Effector CD4-positive, alpha-beta T cell (primary cell): ENCODE results near the gene IRF2BPL.

Source experiments
- DNase-seq: peaks from one replicate; pipeline ENCODE4 v3.0.0-alpha.2; 2020
- total RNA-seq: gene quantifications from one replicate; lab custom pipeline; 2026; lab: John Stamatoyannopoulos, UW

IRF2BPL gene
- total RNA-seq = 232 reads per million, percentile 93 among the genes with 10 or more reads in this experiment

- peak; percentile 89 for DNase-seq
Measured at GRCh38 chr14:77028384-77029231, at the start of gene IRF2BPL. Gene IRF2BPL, minus strand, starts transcription at chr14:77028708. Its CDS starts 916 bp downstream, at chr14:77027792.

DNA sequence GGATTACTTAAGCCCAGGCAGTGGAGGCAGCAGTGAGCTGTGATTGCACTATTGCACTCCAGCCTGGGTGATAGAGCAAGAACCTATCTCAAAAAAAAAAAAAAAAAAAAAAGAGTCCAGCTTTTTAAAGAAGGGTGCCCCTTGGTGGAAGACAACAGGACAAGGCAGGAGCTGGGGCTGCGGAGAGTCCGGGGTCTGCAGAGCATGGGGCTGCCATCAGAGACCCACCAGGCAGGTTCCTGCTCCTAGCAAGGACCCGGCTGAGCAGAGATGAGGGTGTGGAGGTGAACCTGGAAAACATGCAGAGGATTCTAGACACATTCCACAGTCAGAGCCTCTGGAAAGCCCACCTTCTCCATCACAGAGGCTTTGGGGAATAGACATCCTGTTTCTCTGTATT lies 48.5 kb upstream of the IRF2BPL start:
- DNase-seq = no peak

GRCh38 chr14:77076113-77076631 lies 47.7 kb upstream of the IRF2BPL start:
- no peak for DNase-seq

DNA sequence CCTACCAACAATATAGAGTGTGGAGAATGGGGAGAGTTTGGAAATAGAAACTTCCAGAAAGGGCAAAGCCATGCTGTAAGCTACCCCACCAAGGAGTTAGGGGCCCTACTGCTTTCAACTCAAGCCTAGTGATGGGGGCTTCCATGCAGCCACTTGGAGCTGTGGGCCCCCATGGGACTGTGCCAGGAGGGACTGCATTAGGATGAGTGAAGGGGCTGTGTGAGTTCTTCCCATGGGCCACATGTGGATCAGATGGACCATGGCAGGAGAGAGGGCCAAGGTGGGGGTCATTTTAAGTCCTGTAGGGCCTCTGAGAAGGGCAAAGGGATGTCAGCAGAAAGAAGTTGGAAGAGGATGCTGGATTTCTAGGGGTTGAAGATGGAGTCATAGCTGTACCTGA lies 46.5 kb upstream of the IRF2BPL start:
- DNase-seq = no peak

GRCh38 chr14:77071938-77072388 lies 43.5 kb upstream of the IRF2BPL start:
- no peak for DNase-seq

GRCh38 chr14:77069551-77069950 lies 41.0 kb upstream of the IRF2BPL start:
- no peak for DNase-seq

GRCh38 chr14:77068517-77069200 lies 40.2 kb upstream of the IRF2BPL start:
- no peak for DNase-seq

DNA sequence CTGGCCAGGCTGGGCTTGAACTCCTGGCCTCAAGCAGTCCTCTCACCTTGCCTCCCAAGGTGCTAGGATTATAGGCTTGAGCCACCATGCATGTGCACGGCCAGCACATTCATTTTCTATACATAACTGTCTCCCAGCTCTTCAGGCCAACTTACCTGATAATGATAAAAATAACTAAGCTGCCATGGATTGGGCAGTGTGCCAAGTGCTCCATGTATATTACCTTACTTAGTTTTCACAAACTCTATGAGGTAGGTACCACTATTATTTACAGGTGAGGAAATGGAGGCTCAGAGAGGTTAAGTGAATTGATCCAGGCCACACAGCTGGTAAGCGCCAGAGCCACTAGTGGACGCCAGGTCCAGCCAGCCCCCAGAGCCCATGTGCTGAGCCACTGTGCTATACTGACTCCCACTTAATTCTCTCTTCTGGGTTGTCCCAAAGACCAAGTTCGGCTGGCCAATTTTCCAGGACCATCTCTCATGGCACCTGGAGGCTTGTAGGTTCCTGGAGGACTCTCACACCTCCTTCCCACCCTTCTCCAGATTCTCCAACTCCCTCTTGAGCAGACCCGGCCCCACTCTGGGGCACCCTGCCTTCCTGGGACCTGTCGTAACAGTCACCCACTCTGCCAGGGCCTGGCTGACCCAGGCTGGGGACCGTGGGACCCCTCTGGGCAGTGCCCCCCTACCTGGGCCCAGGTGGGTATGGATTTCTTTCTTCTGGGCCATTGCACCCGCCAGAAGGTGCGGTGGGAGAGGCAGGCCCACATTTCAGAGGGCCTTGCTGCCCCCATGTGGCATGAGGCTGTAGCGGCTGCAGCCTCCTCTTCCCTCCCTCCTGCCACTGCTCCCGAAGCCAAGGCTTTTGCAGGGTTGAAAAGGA lies 39.4 kb upstream of the IRF2BPL start:
- DNase-seq = peak; percentile 48

DNA sequence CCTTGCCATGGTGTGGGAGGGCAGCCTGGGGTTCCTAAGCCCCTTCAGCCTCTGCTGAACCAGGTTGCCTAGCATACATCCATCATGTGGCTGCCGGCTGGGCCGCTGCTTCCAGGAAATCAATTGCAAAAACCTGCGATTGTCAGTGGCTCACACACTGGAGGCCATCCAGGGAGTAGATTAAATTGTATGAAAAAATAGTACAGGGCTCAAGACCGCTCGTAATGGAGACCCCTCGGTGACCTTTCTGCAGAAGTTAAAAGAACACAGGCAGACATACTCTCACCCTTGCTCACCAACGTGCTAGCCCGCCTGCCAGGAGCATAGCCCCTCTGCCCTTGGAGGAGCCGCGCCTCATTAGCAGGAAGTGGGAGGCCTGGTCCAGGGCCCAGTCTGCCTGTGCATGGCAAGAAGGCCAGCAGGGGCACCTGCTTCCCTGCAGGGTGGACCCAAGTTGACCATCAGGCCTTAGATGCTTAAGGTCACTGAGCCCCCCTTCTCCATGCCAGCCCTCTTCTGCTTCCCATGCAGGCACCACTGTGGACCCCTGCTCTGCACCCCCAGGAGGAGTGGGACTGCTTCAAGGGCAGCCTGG lies 38.2 kb upstream of the IRF2BPL start:
- no peak for DNase-seq

DNA sequence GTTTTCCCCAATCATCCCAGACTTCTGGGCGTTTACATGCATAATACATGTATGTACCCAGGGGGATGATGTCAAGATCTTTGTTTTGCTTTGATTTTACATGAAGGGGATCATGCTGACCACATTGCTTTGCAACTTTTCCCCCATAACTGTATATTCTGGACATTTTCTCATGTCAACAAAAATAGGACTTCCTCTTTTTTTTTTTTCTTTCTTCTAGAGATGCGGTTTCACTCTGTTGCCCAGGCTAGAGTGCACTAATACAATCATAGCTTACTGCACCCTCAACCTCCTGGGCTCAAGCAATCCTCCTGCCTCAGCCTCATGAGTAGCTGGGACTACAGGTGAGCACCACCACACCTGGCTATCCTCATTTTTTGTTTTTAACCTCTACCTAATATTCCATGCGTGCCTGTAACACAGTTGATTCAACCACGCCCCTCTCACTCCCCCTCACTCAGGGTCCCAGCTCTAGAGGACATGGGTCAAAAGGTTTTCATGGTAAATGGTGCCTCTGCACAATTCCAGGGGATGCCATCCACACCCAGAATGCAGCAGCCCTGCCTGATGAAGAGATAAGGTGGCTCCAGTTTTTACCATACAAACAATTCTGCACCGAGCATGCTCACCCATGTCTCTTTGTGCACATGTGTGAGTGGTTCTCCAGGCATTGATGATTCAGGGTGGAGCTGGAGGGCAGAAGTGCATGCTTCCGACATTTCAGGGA lies 37.5 kb upstream of the IRF2BPL start:
- DNase-seq = no peak

GRCh38 chr14:77064521-77065178 lies 36.1 kb upstream of the IRF2BPL start:
- DNase-seq = no peak

DNA sequence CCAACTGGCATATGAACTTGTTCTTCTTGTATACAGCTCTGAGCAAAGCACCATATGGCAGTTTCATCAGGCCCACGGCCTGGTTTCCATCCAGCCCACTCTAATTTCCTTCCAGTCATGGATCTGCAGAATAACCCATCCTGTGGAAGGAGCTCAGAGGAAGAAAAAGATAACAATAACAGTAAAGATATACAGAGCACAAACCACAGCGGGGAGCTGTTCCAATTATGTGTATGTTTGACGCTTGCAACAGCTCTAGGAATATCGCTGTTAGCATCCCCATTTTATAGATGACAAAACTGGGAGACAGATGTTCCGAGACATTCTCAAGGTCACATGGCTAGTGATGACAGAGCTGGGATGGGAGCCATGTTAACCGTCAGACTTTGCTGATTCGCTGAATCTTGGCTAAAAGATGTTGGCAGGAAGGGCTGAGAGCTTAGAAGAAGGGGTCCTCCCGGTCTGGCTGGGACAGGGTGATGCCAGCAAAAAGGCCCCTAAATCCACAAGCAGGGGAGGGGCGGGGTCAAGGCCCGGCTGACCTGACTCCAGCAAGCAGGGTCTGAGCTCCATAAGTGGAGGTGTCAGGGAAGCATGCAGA lies 35.2 kb upstream of the IRF2BPL start:
- no peak for DNase-seq

DNA sequence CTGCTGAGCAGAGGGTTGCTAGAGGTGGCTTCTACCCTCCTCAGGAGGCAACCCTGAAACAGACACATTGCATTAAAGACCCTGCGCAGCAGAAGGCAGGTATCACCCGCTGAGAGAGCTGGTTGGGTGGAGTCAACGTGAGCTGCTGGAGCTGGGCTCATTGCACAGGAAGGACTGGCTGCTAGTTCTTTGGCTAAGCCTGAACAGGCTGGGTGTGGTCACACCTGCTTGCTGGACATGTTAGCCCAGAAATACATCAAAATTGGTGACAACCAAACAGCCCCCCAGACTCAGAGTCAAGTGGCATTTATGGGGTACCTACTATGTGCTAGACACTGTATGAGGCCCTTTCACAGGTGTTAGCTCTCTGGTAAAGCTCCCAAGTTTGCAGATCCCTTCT lies 33.8 kb upstream of the IRF2BPL start:
- no peak for DNase-seq

GRCh38 chr14:77061630-77062257 lies 33.2 kb upstream of the IRF2BPL start:
- DNase-seq = no peak

DNA sequence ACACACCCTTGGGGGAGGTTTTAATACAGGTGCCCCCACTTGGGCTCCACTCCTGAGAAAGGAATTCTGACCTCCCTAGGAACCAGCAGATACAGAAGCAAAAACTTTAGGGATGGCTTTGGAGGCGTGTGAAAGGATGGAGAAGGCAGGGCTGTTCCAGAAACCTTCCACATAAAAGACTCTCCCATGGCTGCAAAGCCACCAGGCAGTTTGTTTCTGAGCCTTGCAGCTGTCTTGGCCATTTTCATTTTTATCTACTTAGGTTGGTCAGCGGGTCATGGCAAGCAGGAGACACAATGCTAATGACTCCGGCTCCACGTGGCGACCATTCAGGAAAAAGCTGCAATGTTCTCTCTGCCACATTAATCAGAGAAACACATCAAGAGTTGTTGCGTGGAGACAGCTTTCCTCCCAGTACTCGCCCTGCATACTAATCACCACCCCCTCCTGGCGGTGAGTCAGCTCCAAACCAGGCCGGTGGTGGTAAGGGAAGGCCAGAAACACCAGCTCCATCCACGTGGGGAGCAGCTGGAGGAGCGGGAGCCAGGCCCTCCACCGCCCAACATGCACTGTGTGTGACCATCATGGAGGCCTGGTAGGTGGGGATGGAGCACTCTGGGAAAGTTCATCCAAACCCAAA lies 30.9 kb upstream of the IRF2BPL start:
- no peak for DNase-seq

GRCh38 chr14:77058785-77059184 lies 30.3 kb upstream of the IRF2BPL start:
- no peak for DNase-seq

GRCh38 chr14:77058117-77058516 lies 29.6 kb upstream of the IRF2BPL start:
- no peak for DNase-seq

DNA sequence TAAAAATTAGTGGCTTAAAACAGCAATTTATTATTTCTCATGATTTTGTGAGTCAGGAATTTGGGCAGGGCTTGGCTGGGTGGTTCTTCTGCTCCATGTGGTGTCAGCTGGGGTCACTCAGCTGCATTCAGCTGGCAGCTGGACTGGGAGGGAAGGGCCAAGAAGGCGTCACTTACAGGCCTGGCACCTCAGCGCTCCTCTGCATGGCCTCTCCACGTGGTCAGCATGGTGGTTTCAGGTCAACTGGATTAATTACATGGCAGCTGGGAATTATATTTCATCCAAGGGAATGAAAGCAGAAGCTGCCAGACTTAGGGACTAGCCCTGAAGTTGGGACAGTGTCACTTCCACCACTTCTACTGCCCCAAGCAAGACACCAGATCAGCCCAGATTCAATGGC lies 27.5 kb upstream of the IRF2BPL start:
- no peak for DNase-seq

GRCh38 chr14:77055306-77055705 lies 26.8 kb upstream of the IRF2BPL start:
- no peak for DNase-seq
